Transverse colon (tissue), 4 donors: ENCODE data around the gene ABHD12.

ENCODE experiments used
- CTCF ChIP-seq, 5 experiments: fragments of 200-600 bp in 3 of 5; fragments of 450-650 bp in 2 of 5; sonication (generic) in 3 of 5; IDR thresholded peaks; 1 replicate in 2 of 5; 2 replicates in 3 of 5; pipeline ENCODE4 v1.5.1; 2016 to 2017; ENCODE audit warnings: antibody characterized with exemption in 5 of 5, inconsistent platforms in 3 of 5, mild to moderate bottlenecking in 2 of 5, moderate library complexity in 1 of 5
- EP300 ChIP-seq: sonication (generic); formaldehyde crosslinking; IDR thresholded peaks from one replicate; pipeline ENCODE4 v1.6.1; 2017; ENCODE audit warnings: antibody characterized with exemption, low read depth
- POLR2AphosphoS5 ChIP-seq, 3 donors: sonication (generic); formaldehyde crosslinking; IDR thresholded peaks; one replicate each; pipeline ENCODE4 v1.6.1; 2016; ENCODE audit warnings: antibody characterized with exemption in 3 of 3

GRCh38 chr20:25282034-25282781, 108.4 kb downstream of the ABHD12 start:
- no peak for TF ChIP-seq CTCF (IDR thresholded peaks at IDR 0.05)
- TF ChIP-seq POLR2AphosphoS5 (IDR thresholded peaks at IDR 0.05) = no peak
- TF ChIP-seq EP300 = no peak
